Aorta (tissue), 5 donors: ENCODE results near the gene RAMP3. TPM values are rescaled to one million over a fixed set of nuclear protein-coding genes. Genes with fewer than 3 reads are reported as not detected.
A peak's percentile ranks its signal among the peaks of the same experiment; 100 is the strongest.
"Not testable (repeated sequence)": the region's sequence is repeated elsewhere in the genome, so short reads cannot be mapped to it uniquely, and the experiment has no call there.

Experiments used
- ATAC-seq: fragments of 200-7000 bp; cut with Tn5 transposase; one replicate; pipeline ENCODE4 v1.9.1; 2022; ENCODE audit warnings: moderate library complexity; ENCODE audit not compliant: low FRiP score
- DNase-seq, 2 donors: peaks; one replicate each; pipeline ENCODE4 v3.0.0-alpha.2; 2020
- H3K27ac ChIP-seq, 2 donors: one replicate each; pipeline ENCODE4 v1.5.1; 2013; ENCODE audit warnings: low read length in 2 of 2, mild to moderate bottlenecking in 2 of 2, moderate library complexity in 2 of 2, control low read depth in 1 of 2, inconsistent platforms in 1 of 2, low read depth in 1 of 2
- H3K27me3 ChIP-seq, 2 donors: one replicate each; pipeline ENCODE4 v1.6.1; 2013; ENCODE audit warnings: control low read depth in 1 of 2, low read length in 1 of 2, mild to moderate bottlenecking in 1 of 2, moderate library complexity in 1 of 2; ENCODE audit not compliant: insufficient read depth in 2 of 2, control insufficient read depth in 1 of 2
- H3K36me3 ChIP-seq, 2 donors: one replicate each; pipeline ENCODE4 v1.6.1; 2013; ENCODE audit warnings: control low read depth in 1 of 2, low read length in 1 of 2, mild to moderate bottlenecking in 1 of 2; ENCODE audit not compliant: insufficient read depth in 2 of 2, control insufficient read depth in 1 of 2
- H3K4me1 ChIP-seq, 2 donors: one replicate each; pipeline ENCODE4 v1.6.1; 2013; ENCODE audit warnings: low read length in 2 of 2, control low read depth in 1 of 2, mild to moderate bottlenecking in 1 of 2, moderate library complexity in 1 of 2; ENCODE audit not compliant: insufficient read depth in 2 of 2, control insufficient read depth in 1 of 2
- H3K4me3 ChIP-seq, 2 donors: one replicate each; pipeline ENCODE4 v1.5.1; 2013; ENCODE audit warnings: low read length in 2 of 2, control low read depth in 1 of 2, mild to moderate bottlenecking in 1 of 2
- H3K9me3 ChIP-seq: one replicate; pipeline ENCODE4 v1.6.1; 2013; ENCODE audit warnings: mild to moderate bottlenecking, low read length; ENCODE audit not compliant: control insufficient read depth
- WGBS, 2 donors: extraction: QIAGEN DNeasy Blood & Tissue Kit; methylation state at CpG; one replicate each; pipeline ENCODE4 v1.1.7; 2013; 5-methylcytosine and 5-hydroxymethylcytosine counted together
- intact Hi-C, 2 donors: fragments of 100-400 bp; cut with DNase I; formaldehyde crosslinking; loops; one replicate each; pipeline versions ENCODE4 v1.14.2 to v1.15.0; 2022
- polyA plus RNA-seq, 2 donors: library from polyadenylated mRNA; stranded (reverse); fragments of 200-250 nt; gene quantifications; one replicate each; pipeline ENCODE4 v1.2.3, GENCODE V29; 2013
- total RNA-seq, 2 donors: library from RNA; stranded (reverse); fragmentation: NEBNext Ultra II Directional; extraction: Animal tissue kit (Norgen Biotek cat#: 25700); gene quantifications; one replicate each; pipeline ENCODE4 v1.2.1, GENCODE V29; 2021
- donor health status: healthy with polysubstance abuse.
- donor health status: Bipolar disorder and iron deficiency.
- donor health status: DM: no; HTN: no; CAD: no.
- donor health status: DM: no; HTN: no; CAD: no.
- donor health status: DM: yes; HTN: yes; CAD: no.

The RAMP3 gene
- total and polyA plus RNA-seq, 4 donors: 5.0 to 78.0 (median 28.9) TPM

GRCh38 chr7:45164271-45164670 lies 6.7 kb downstream of the RAMP3 start:
- H3K9me3 ChIP-seq, H3K4me3 ChIP-seq, H3K4me1 ChIP-seq, ATAC-seq, H3K36me3 ChIP-seq, H3K27ac ChIP-seq, H3K27me3 ChIP-seq, intact Hi-C loops: not testable (repeated sequence)
- WGBS, 2 donors: 86 to 87% methylated on average over 3 of the region's 3 CpGs
- peak in 1 of 2 donors; percentile 4 for DNase-seq

GRCh38 chr7:45165857-45166256 lies 8.3 kb downstream of the RAMP3 start:
- H3K4me1 ChIP-seq: no peaks in the 10 kb centered on the region
- intact Hi-C loops: no loop called here
- no peaks in the 10 kb centered on the region for H3K9me3 ChIP-seq
- H3K27me3 ChIP-seq: no peaks in the 10 kb centered on the region
- no peaks in the 10 kb centered on the region for H3K36me3 ChIP-seq
- H3K4me3 ChIP-seq: no peak overlapping the region
- 48 to 66% methylated on average over 3 of the region's 3 CpGs for WGBS, 2 donors
- ATAC-seq (no peak), DNase-seq (no peak)
- no peak overlapping the region for H3K27ac ChIP-seq

GRCh38 chr7:45171946-45172345 lies 14.4 kb downstream of the RAMP3 start:
- H3K27ac ChIP-seq: no peak overlapping the region
- no peak for ATAC-seq
- WGBS, 2 donors: 81 to 100% methylated on average over 1 of the region's 1 CpG

GRCh38 chr7:45173596-45174327 lies 16.2 kb downstream of the RAMP3 start:
- Histone ChIP-seq H3K4me1 (no peaks in the 10 kb centered on the region), H3K27ac (no peak overlapping the region), H3K36me3 (no peaks in the 10 kb centered on the region), H3K9me3 (no peaks in the 10 kb centered on the region), H3K27me3 (no peaks in the 10 kb centered on the region), H3K4me3 (no peak overlapping the region)
- peak; percentile 26 to 51 for DNase-seq
- intact Hi-C loops: no loop called here
- no peak for ATAC-seq
- WGBS, 2 donors: 89 to 90% methylated on average over 6 of the region's 6 CpGs

More at GRCh38 chr7:45171946-45172345, 14.4 kb downstream of the RAMP3 start:
- Histone ChIP-seq H3K4me3 (no peak overlapping the region), H3K4me1 (no peaks in the 10 kb centered on the region), H3K9me3 (no peaks in the 10 kb centered on the region), H3K36me3 (no peaks in the 10 kb centered on the region), H3K27me3 (no peaks in the 10 kb centered on the region)
- peak in 1 of 2 donors; percentile 16 for DNase-seq
- intact Hi-C loops: no loop called here

- H3K9me3 ChIP-seq: no peaks in the 10 kb centered on the region
- 93 to 94% methylated on average over 4 of the region's 4 CpGs for WGBS, 2 donors
- ATAC-seq (no peak), DNase-seq (peak in 1 of 2 donors; percentile 43)
- H3K4me3 ChIP-seq: no peak overlapping the region
- H3K27me3 ChIP-seq: no peaks in the 10 kb centered on the region
- H3K27ac ChIP-seq: no peak overlapping the region
- H3K36me3 ChIP-seq: no peaks in the 10 kb centered on the region
- intact Hi-C loops: no loop called here
- H3K4me1 ChIP-seq: no peaks in the 10 kb centered on the region
These were observed 16.7 kb downstream of the RAMP3 start for GRCh38 chr7:45174328-45174610.

- H3K4me3 ChIP-seq: no peak overlapping the region
- WGBS, 2 donors: 79 to 85% methylated on average over 4 of the region's 4 CpGs
- H3K27me3 ChIP-seq: no peaks in the 10 kb centered on the region
- DNase-seq: peak in 1 of 2 donors; percentile 60
- H3K36me3 ChIP-seq: no peaks in the 10 kb centered on the region
- no peak overlapping the region for H3K27ac ChIP-seq
- ATAC-seq: no peak
- H3K9me3 ChIP-seq: no peaks in the 10 kb centered on the region
- H3K4me1 ChIP-seq: no peaks in the 10 kb centered on the region
- intact Hi-C loops: no loop called here
These were observed 17.6 kb downstream of the RAMP3 start for GRCh38 chr7:45174966-45175765.

- DNase-seq (peak in 1 of 2 donors; percentile 19), ATAC-seq (no peak)
- no peak overlapping the region for H3K27ac ChIP-seq
- H3K27me3 ChIP-seq: no peaks in the 10 kb centered on the region
- no peaks in the 10 kb centered on the region for H3K4me1 ChIP-seq
- H3K36me3 ChIP-seq: no peaks in the 10 kb centered on the region
- H3K9me3 ChIP-seq: no peaks in the 10 kb centered on the region
- H3K4me3 ChIP-seq: no peak overlapping the region
- WGBS, 2 donors: 79 to 83% methylated on average over 5 of the region's 5 CpGs
- intact Hi-C loops: no loop called here
These were observed 18.5 kb downstream of the RAMP3 start for GRCh38 chr7:45176091-45176490.

- intact Hi-C loops: no loop called here
- WGBS, 2 donors: 86 to 91% methylated on average over 19 of the region's 19 CpGs
- no peak overlapping the region for H3K27ac ChIP-seq
- H3K9me3 ChIP-seq: no peaks in the 10 kb centered on the region
- no peaks in the 10 kb centered on the region for H3K4me1 ChIP-seq
- DNase-seq (peak; percentile 26 to 62), ATAC-seq (no peak)
- no peak overlapping the region for H3K4me3 ChIP-seq
- no peaks in the 10 kb centered on the region for H3K36me3 ChIP-seq
- no peaks in the 10 kb centered on the region for H3K27me3 ChIP-seq
These were observed 19.5 kb downstream of the RAMP3 start for GRCh38 chr7:45176886-45177731.
